ENCODE results near the gene KRTAP26-1.

KRTAP26-1 gene

GRCh38 chr21:30329203-30329875, 9.2 kb upstream of the KRTAP26-1 start:
- H3K27ac ChIP-seq: no peak overlapping the region
- TF ChIP-seq CTCF (IDR thresholded peaks at IDR 0.05): no peak
- TF ChIP-seq ZFX (IDR thresholded peaks at IDR 0.05; ENCODE audit: borderline replicate concordance): no peak

- H3K27ac ChIP-seq: no peak overlapping the region
- TF ChIP-seq CTCF (IDR thresholded peaks at IDR 0.05) (no peak), ZFX (IDR thresholded peaks at IDR 0.05; ENCODE audit: borderline replicate concordance) (no peak)
Measured at GRCh38 chr21:30326390-30326789, 6.3 kb upstream of the KRTAP26-1 start.

GRCh38 chr21:30315701-30316100, 4.4 kb downstream of the KRTAP26-1 start:
- H3K27ac ChIP-seq: no peak overlapping the region
- TF ChIP-seq CTCF (IDR thresholded peaks at IDR 0.05) (no peak), ZFX (IDR thresholded peaks at IDR 0.05; ENCODE audit: borderline replicate concordance) (no peak)

- TF ChIP-seq CTCF (IDR thresholded peaks at IDR 0.05): no peak
- TF ChIP-seq ZFX (IDR thresholded peaks at IDR 0.05; ENCODE audit: borderline replicate concordance): no peak
- no peak overlapping the region for H3K27ac ChIP-seq
Measured at GRCh38 chr21:30306884-30307283, 13.2 kb downstream of the KRTAP26-1 start.

GRCh38 chr21:30305136-30305535, 15.0 kb downstream of the KRTAP26-1 start:
- TF ChIP-seq ZFX (IDR thresholded peaks at IDR 0.05; ENCODE audit: borderline replicate concordance): no peak
- TF ChIP-seq CTCF (IDR thresholded peaks at IDR 0.05): no peak

GRCh38 chr21:30289215-30289614, 30.9 kb downstream of the KRTAP26-1 start, which contains the start of gene KRTAP25-1:
Gene KRTAP25-1 (minus strand): TSS chr21:30289514. CDS start chr21:30289490, 24 bp downstream.
- TF ChIP-seq ZFX (IDR thresholded peaks at IDR 0.05; ENCODE audit: borderline replicate concordance): no peak
- no peak for TF ChIP-seq CTCF (IDR thresholded peaks at IDR 0.05)
- H3K27ac ChIP-seq: no peak within 1 kb of the TSS

More at GRCh38 chr21:30305136-30305535, 15.0 kb downstream of the KRTAP26-1 start:
- H3K27ac ChIP-seq: no peak overlapping the region

GRCh38 chr21:30282850-30283249, 37.3 kb downstream of the KRTAP26-1 start, which contains the start of gene KRTAP24-1:
Gene KRTAP24-1 (minus strand): TSS chr21:30282950. CDS start chr21:30282932, 18 bp downstream.
- TF ChIP-seq CTCF (IDR thresholded peaks at IDR 0.05) (no peak), ZFX (IDR thresholded peaks at IDR 0.05; ENCODE audit: borderline replicate concordance) (no peak)
- H3K27ac ChIP-seq: no peak within 1 kb of the TSS
